ENCODE results near the gene CHAC2. TPM values are rescaled to one million over a fixed set of nuclear protein-coding genes. Genes with fewer than 3 reads are reported as not detected.

Gene CHAC2
- total RNA-seq, 1 experiment from 2014 or later = 8.4 TPM

DNA sequence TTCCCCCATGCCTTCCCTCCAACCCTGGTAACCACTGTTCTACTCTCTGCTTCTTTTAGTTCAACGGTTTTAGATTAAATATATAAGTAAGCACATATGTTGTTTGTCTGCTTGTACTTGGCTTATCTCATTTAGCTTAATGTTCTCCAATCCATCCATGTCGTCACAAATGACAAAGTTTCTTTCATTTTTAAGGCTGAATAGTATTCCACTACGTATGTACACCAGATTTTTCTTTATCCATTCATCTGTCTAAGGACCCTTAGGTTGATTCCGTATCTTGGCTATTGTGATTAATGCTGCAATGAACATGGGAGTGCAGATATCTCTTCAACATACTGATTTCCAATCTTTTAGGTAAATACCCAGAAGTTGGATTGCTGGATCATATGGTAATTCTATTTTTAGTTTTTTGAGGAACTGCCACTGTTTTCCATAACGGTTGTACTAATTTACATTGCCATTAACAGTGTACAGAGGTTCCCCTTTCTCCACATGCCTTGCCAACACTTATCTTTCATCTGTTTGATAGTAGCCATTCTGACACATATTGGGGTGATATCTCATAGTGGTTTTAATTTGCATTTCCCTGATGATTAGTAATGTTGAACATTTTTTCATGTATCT lies 11.0 kb downstream of the CHAC2 start:
- no peaks in the 10 kb centered on the region for H3K27me3 ChIP-seq (ENCODE audit: insufficient read depth, low read length)
- no peak overlapping the region for H3K4me2 ChIP-seq (ENCODE audit: low read length)
- H3K36me3 ChIP-seq (ENCODE audit: control insufficient read depth in 1 of 2, insufficient read depth in 2 of 2, low read length in 2 of 2) = peaks cover 0 to 4% of the 10 kb centered on the region in 2 experiments; a peak in 1 of 4 replicates
- H3K79me2 ChIP-seq (ENCODE audit: insufficient read depth, low read length) = peaks cover 96% of the 10 kb centered on the region
- TF ChIP-seq ZFX (IDR thresholded peaks at IDR 0.05) (no peak), CEBPB (IDR thresholded peaks at IDR 0.05; ENCODE audit: low read depth) (no peak), REST (IDR thresholded peaks at IDR 0.05; ENCODE audit: low read depth) (no peak), RAD21 (IDR thresholded peaks at IDR 0.05; ENCODE audit: low read depth) (no peak), FOSL1 (IDR thresholded peaks at IDR 0.05; ENCODE audit: low read depth) (no peak), EZH2phosphoT487 (IDR thresholded peaks at IDR 0.05; ENCODE audit: borderline replicate concordance) (no peak), SP1 (IDR thresholded peaks at IDR 0.05; ENCODE audit: low read depth) (no peak), SRF (IDR thresholded peaks at IDR 0.05; ENCODE audit: low read depth) (no peak), YY1 (IDR thresholded peaks at IDR 0.05; ENCODE audit: extremely low read depth, insufficient replicate concordance, low read depth, low read length) (no peak), ZNF274 (IDR thresholded peaks at IDR 0.05; ENCODE audit: low read depth, low read length) (no peak), ELF1 (IDR thresholded peaks at IDR 0.05; ENCODE audit: borderline replicate concordance, low read depth) (no peak), EGR1 (IDR thresholded peaks at IDR 0.05; ENCODE audit: low read depth) (no peak), POLR2AphosphoS5 (IDR thresholded peaks at IDR 0.05; ENCODE audit: low read depth, low read length) (no peak)
- TF ChIP-seq, protein P1, sequence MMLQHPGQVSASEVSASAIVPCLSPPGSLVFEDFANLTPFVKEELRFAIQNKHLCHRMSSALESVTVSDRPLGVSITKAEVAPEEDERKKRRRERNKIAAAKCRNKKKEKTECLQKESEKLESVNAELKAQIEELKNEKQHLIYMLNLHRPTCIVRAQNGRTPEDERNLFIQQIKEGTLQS (IDR thresholded peaks at IDR 0.05) = no peak
- TF ChIP-seq, protein P2, sequence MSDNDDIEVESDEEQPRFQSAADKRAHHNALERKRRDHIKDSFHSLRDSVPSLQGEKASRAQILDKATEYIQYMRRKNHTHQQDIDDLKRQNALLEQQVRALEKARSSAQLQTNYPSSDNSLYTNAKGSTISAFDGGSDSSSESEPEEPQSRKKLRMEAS (IDR thresholded peaks at IDR 0.05) = no peak
- RAD21 ChIA-PET (ENCODE audit: low non-redundant PET in 1 of 2, low total read pairs in 2 of 2, uncharacterized antibody in 2 of 2, unreplicated experiment in 2 of 2) = no interaction called here
- POLR2A ChIA-PET = no interaction called here
- ATAC-seq = no peak
- H4K20me1 ChIP-seq (ENCODE audit: insufficient read depth) = no peaks in the 10 kb centered on the region
- no peaks in the 10 kb centered on the region for H3K9me2 ChIP-seq (ENCODE audit: insufficient read depth)
- no peak overlapping the region for H3K9ac ChIP-seq (ENCODE audit: low read length)
- H3K4me1 ChIP-seq (ENCODE audit: control insufficient read depth in 1 of 2, insufficient read depth in 2 of 2, low read length in 2 of 2) = no peaks in the 10 kb centered on the region
- no TSS peak for BruUV-seq (replicated peaks)
- no peaks in the 10 kb centered on the region for H3K9me3 ChIP-seq (ENCODE audit: control insufficient read depth in 1 of 2, insufficient read depth in 1 of 2, low read depth in 1 of 2, low read length in 2 of 2)
- DNase-seq (ENCODE audit: low read depth, low spot score) = no peak
- no peak overlapping the region for H3K27ac ChIP-seq (ENCODE audit: low read depth, low read length)
- intact Hi-C loops (cut with micrococcal nuclease) = no loop called here
- no peak overlapping the region for H3K4me3 ChIP-seq (replicated peaks in 1 of 2; ENCODE audit: low read depth in 1 of 2, low read length in 2 of 2)
- no peak overlapping the region for H2AFZ ChIP-seq (ENCODE audit: low read depth, low read length, poor library complexity, severe bottlenecking)
- CTCF ChIA-PET = no interaction called here
